Endodermal cell (in vitro differentiated cells): ENCODE results near the gene SLC2A4. TPM values are rescaled to one million over a fixed set of nuclear protein-coding genes. Genes with fewer than 3 reads are reported as not detected.

Source experiments
- DNase-seq: peaks from one replicate; pipeline ENCODE4 v3.0.0-alpha.2; 2017
- H3K27ac ChIP-seq: 2 replicates; pipeline ENCODE4 v1.5.1; 2013; ENCODE audit warnings: mild to moderate bottlenecking, low read depth, low read length, moderate library complexity
- H3K27me3 ChIP-seq: 2 replicates; pipeline ENCODE4 v1.6.1; 2013; ENCODE audit warnings: mild to moderate bottlenecking, low read length, moderate library complexity; ENCODE audit not compliant: insufficient read depth, control insufficient read depth, poor library complexity, severe bottlenecking
- H3K36me3 ChIP-seq: 2 replicates; pipeline ENCODE4 v1.7.0; 2013; ENCODE audit warnings: mild to moderate bottlenecking, low read length, moderate library complexity; ENCODE audit not compliant: control insufficient read depth, insufficient read depth
- H3K4me1 ChIP-seq: one replicate; pipeline ENCODE4 v1.7.0; 2013; ENCODE audit warnings: low read length; ENCODE audit not compliant: control insufficient read depth, insufficient read depth
- H3K4me3 ChIP-seq: 2 replicates; pipeline ENCODE4 v1.5.1; 2013; ENCODE audit warnings: mild to moderate bottlenecking, low read length, moderate library complexity
- H3K9ac ChIP-seq: 2 replicates; pipeline ENCODE4 v1.6.1; 2013; ENCODE audit warnings: mild to moderate bottlenecking, low read length, moderate library complexity; ENCODE audit not compliant: poor library complexity, severe bottlenecking; ENCODE audit errors: extremely low read depth
- H3K9me3 ChIP-seq: 2 replicates; pipeline ENCODE4 v1.6.1; 2013; ENCODE audit warnings: mild to moderate bottlenecking, low read length, moderate library complexity; ENCODE audit not compliant: control insufficient read depth
- H3K27ac Mint-ChIP-seq: 2 replicates; pipeline ENCODE4 v1.8.0; 2020; ENCODE audit warnings: mixed read lengths
- H3K27me3 Mint-ChIP-seq: 2 replicates; pipeline ENCODE4 v1.8.0; 2021; ENCODE audit warnings: mild to moderate bottlenecking, mixed read lengths; ENCODE audit not compliant: insufficient read depth
- H3K36me3 Mint-ChIP-seq: 2 replicates; pipeline ENCODE4 v1.8.0; 2020; ENCODE audit warnings: low read depth, mixed read lengths
- H3K4me1 Mint-ChIP-seq: 2 replicates; pipeline ENCODE4 v1.8.0; 2020; ENCODE audit warnings: mixed read lengths
- H3K4me3 Mint-ChIP-seq: 2 replicates; pipeline ENCODE4 v1.8.0; 2020; ENCODE audit warnings: mild to moderate bottlenecking, moderate library complexity, mixed read lengths
- H3K9me3 Mint-ChIP-seq: 2 replicates; pipeline ENCODE4 v1.8.0; 2020; ENCODE audit warnings: mild to moderate bottlenecking, mixed read lengths
- WGBS, 2 experiments: methylation state at CpG; one replicate each; pipeline versions ENCODE4 v1.1.5 to v1.1.7; 2013; ENCODE audit warnings: missing lambda C conversion rate in 2 of 2, mixed read lengths in 1 of 2; ENCODE audit not compliant: insufficient coverage in 1 of 2, insufficient read length in 1 of 2; 5-methylcytosine and 5-hydroxymethylcytosine counted together
- total RNA-seq, 2 donors: library from RNA; stranded (reverse); fragmentation: NEBNext Ultra II Directional in 1 of 2; extraction: Animal tissue kit (Norgen Biotek cat#: 25700) in 1 of 2; gene quantifications; 2 replicates in 1 of 2; 3 replicates in 1 of 2; pipeline ENCODE4 v1.2.1, GENCODE V29; 2021
- TF ChIP-seq, protein P1 (sequence below): fragments of 200-600 bp; sonication (generic); conservative IDR thresholded peaks from 2 replicates; pipeline ENCODE4 v1.5.0; 2021; ENCODE audit warnings: antibody characterized with exemption, mild to moderate bottlenecking

The SLC2A4 gene
- total RNA-seq, 2 donors from 2014 or later: 2.2 to 5.4 TPM

DNA sequence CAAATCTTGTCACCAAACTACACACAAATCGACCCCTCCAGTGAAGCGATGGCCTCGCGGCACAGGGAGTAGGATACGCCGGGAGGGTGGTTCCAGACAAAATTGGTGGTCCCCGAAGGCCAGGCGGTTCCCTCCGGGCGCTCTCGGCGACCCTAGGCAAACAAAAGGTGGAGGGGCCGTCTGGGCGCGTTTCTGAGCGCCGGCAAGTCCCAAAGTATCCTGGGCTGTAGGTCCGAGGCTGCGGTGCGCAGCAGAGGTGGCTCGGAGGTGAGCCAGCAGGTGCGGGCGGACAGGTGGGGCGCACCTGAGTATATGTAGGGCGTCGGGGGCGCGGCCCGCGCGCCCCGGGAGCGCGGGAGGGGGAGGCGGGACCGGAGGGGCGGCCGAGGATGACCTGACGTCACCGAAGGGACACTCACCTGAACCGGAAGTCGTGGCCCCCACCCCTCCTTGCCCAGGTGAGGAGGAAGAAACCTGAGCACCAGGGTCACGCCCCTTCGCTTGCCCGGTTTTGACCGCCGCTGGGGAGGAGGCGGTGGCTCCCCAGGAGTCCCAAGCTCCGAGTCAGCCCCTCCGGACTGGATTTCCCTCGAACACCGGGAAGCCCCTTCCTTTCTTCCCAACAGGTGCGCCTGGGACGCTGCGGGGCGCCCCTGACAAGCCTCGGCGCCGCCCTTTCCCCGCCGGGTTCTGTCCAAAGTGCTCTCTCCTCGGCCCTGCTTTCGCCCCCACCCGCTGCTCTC, 19.2 kb upstream of the SLC2A4 start, which contains the start of gene CLDN7:
TSS of gene CLDN7 (minus strand) at position 287 of the 743 bp plus-strand sequence. CDS start 435 bp downstream, outside the sequence.
- no peaks in the 10 kb centered on the region for H3K9me3 ChIP-seq
- Mint-ChIP-seq H3K4me3 (peak within 1 kb of the TSS; percentile 98), H3K36me3 (peaks cover 15% of the 10 kb centered on the region), H3K4me1 (peaks cover 12% of the 10 kb centered on the region), H3K27me3 (no peaks in the 10 kb centered on the region), H3K27ac (peak within 1 kb of the TSS; percentile 97), H3K9me3 (no peaks in the 10 kb centered on the region)
- H3K9ac ChIP-seq: peak within 1 kb of the TSS; percentile 68
- TF ChIP-seq, protein P1, sequence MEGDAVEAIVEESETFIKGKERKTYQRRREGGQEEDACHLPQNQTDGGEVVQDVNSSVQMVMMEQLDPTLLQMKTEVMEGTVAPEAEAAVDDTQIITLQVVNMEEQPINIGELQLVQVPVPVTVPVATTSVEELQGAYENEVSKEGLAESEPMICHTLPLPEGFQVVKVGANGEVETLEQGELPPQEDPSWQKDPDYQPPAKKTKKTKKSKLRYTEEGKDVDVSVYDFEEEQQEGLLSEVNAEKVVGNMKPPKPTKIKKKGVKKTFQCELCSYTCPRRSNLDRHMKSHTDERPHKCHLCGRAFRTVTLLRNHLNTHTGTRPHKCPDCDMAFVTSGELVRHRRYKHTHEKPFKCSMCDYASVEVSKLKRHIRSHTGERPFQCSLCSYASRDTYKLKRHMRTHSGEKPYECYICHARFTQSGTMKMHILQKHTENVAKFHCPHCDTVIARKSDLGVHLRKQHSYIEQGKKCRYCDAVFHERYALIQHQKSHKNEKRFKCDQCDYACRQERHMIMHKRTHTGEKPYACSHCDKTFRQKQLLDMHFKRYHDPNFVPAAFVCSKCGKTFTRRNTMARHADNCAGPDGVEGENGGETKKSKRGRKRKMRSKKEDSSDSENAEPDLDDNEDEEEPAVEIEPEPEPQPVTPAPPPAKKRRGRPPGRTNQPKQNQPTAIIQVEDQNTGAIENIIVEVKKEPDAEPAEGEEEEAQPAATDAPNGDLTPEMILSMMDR: peak; percentile 59
- no peak within 1 kb of the TSS for H3K27ac ChIP-seq
- peak; percentile 99 for DNase-seq
- peak within 1 kb of the TSS; percentile 73 for H3K4me3 ChIP-seq
- peaks cover 36% of the 10 kb centered on the region for H3K27me3 ChIP-seq
- peaks cover 14% of the 10 kb centered on the region for H3K36me3 ChIP-seq
- H3K4me1 ChIP-seq: no peaks in the 10 kb centered on the region
- 4 to 5% methylated on average over 26 to 64 of the region's 64 CpGs for WGBS, 2 experiments

DNA sequence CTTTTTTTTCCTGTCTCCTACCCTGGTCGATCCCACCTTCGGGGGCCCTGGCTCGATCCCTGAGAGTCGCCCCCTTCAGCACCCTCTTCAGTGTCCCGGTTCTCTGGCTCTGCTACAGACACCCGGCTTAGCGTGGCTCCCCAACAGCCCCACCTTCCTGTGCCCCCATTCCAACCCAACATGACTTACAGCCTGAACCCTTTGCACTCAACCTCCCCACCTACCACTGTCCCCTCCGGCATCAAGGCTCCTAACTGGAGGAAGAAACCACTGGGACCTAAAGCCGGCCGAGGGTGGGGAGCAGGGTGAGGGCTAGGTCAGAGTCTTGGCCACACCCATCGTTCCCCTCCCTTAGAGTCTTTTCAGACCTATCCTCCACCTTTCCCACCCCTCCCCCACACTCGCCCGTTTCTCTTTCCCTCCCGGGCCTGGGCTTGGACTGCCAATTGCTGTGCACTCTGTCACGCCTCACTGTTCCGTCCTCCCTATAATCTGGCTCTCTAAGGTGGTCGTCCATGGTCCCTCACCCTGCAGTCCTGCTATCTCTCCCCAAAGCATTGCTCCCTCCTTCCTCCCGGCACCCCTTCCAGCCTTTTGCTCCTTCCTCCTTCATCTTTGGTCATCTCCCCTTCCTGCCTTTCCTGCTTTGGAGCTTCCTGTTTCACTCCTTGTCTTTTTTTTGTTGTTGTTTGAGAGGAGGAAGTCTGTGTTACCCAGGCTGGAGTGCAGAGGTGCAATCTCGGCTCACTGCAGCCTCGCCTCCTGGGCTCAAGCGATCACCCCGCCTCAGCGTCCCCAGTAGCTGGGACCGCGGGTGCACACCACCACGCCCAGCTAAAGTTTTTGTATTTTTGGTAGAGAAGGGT, 18.4 kb upstream of the SLC2A4 start:
- Mint-ChIP-seq H3K9me3 (no peaks in the 10 kb centered on the region), H3K27me3 (no peaks in the 10 kb centered on the region), H3K4me3 (peak overlapping the region; percentile 98), H3K4me1 (peaks cover 12% of the 10 kb centered on the region), H3K27ac (peak overlapping the region; percentile 95), H3K36me3 (peaks cover 14% of the 10 kb centered on the region)
- peaks cover 14% of the 10 kb centered on the region for H3K36me3 ChIP-seq
- no peaks in the 10 kb centered on the region for H3K9me3 ChIP-seq
- 20 to 33% methylated on average over 14 to 23 of the region's 26 CpGs for WGBS, 2 experiments
- H3K27me3 ChIP-seq: peaks cover 36% of the 10 kb centered on the region
- H3K9ac ChIP-seq: peak overlapping the region; percentile 4
- DNase-seq: peak; percentile 98
- H3K27ac ChIP-seq: no peak overlapping the region
- peak overlapping the region; percentile 73 for H3K4me3 ChIP-seq
- TF ChIP-seq, protein P1: no peak
- no peaks in the 10 kb centered on the region for H3K4me1 ChIP-seq

DNA sequence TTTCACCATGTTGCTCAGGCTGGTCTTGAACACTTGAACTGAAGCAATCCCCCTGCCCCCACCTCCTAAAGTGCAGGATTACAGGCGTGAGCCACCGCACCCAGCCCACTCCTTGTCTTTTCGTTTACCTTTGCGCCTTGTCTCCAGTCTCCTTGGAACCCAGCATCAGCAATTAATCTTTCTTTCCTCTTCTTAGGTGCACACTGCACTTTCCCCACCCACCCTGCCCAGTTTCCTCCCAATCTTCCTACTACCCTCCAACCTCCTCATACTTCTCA, 17.8 kb upstream of the SLC2A4 start:
- no peaks in the 10 kb centered on the region for H3K9me3 ChIP-seq
- Mint-ChIP-seq H3K27me3 (no peaks in the 10 kb centered on the region), H3K36me3 (peaks cover 10% of the 10 kb centered on the region), H3K4me1 (peaks cover 12% of the 10 kb centered on the region), H3K9me3 (no peaks in the 10 kb centered on the region), H3K4me3 (peak overlapping the region; percentile 98), H3K27ac (peak overlapping the region; percentile 95)
- TF ChIP-seq, protein P1: no peak
- no peak for DNase-seq
- H3K9ac ChIP-seq: no peak overlapping the region
- H3K36me3 ChIP-seq: peaks cover 9% of the 10 kb centered on the region
- H3K27ac ChIP-seq: no peak overlapping the region
- 67 to 70% methylated on average over 4 of the region's 4 CpGs for WGBS, 2 experiments
- H3K27me3 ChIP-seq: peaks cover 36% of the 10 kb centered on the region
- H3K4me1 ChIP-seq: no peaks in the 10 kb centered on the region
- H3K4me3 ChIP-seq: peak overlapping the region; percentile 73
